Endodermal cell (in vitro differentiated cells): ENCODE measurements around the gene ILKAP. TPM values are rescaled to one million over a fixed set of nuclear protein-coding genes. Genes with fewer than 3 reads are reported as not detected.

Experiments used
- DNase-seq: peaks from one replicate; pipeline ENCODE4 v3.0.0-alpha.2; 2017
- H3K27ac ChIP-seq: 2 replicates; pipeline ENCODE4 v1.5.1; 2013; ENCODE audit warnings: mild to moderate bottlenecking, low read depth, low read length, moderate library complexity
- H3K27me3 ChIP-seq: 2 replicates; pipeline ENCODE4 v1.6.1; 2013; ENCODE audit warnings: mild to moderate bottlenecking, low read length, moderate library complexity; ENCODE audit not compliant: insufficient read depth, control insufficient read depth, poor library complexity, severe bottlenecking
- H3K36me3 ChIP-seq: 2 replicates; pipeline ENCODE4 v1.7.0; 2013; ENCODE audit warnings: mild to moderate bottlenecking, low read length, moderate library complexity; ENCODE audit not compliant: control insufficient read depth, insufficient read depth
- H3K4me1 ChIP-seq: one replicate; pipeline ENCODE4 v1.7.0; 2013; ENCODE audit warnings: low read length; ENCODE audit not compliant: control insufficient read depth, insufficient read depth
- H3K4me3 ChIP-seq: 2 replicates; pipeline ENCODE4 v1.5.1; 2013; ENCODE audit warnings: mild to moderate bottlenecking, low read length, moderate library complexity
- H3K9ac ChIP-seq: 2 replicates; pipeline ENCODE4 v1.6.1; 2013; ENCODE audit warnings: mild to moderate bottlenecking, low read length, moderate library complexity; ENCODE audit not compliant: poor library complexity, severe bottlenecking; ENCODE audit errors: extremely low read depth
- H3K9me3 ChIP-seq: 2 replicates; pipeline ENCODE4 v1.6.1; 2013; ENCODE audit warnings: mild to moderate bottlenecking, low read length, moderate library complexity; ENCODE audit not compliant: control insufficient read depth
- H3K27ac Mint-ChIP-seq: 2 replicates; pipeline ENCODE4 v1.8.0; 2020; ENCODE audit warnings: mixed read lengths
- H3K27me3 Mint-ChIP-seq: 2 replicates; pipeline ENCODE4 v1.8.0; 2021; ENCODE audit warnings: mild to moderate bottlenecking, mixed read lengths; ENCODE audit not compliant: insufficient read depth
- H3K36me3 Mint-ChIP-seq: 2 replicates; pipeline ENCODE4 v1.8.0; 2020; ENCODE audit warnings: low read depth, mixed read lengths
- H3K4me1 Mint-ChIP-seq: 2 replicates; pipeline ENCODE4 v1.8.0; 2020; ENCODE audit warnings: mixed read lengths
- H3K4me3 Mint-ChIP-seq: 2 replicates; pipeline ENCODE4 v1.8.0; 2020; ENCODE audit warnings: mild to moderate bottlenecking, moderate library complexity, mixed read lengths
- H3K9me3 Mint-ChIP-seq: 2 replicates; pipeline ENCODE4 v1.8.0; 2020; ENCODE audit warnings: mild to moderate bottlenecking, mixed read lengths
- WGBS, 2 experiments: methylation state at CpG; one replicate each; pipeline versions ENCODE4 v1.1.5 to v1.1.7; 2013; ENCODE audit warnings: missing lambda C conversion rate in 2 of 2, mixed read lengths in 1 of 2; ENCODE audit not compliant: insufficient coverage in 1 of 2, insufficient read length in 1 of 2; 5-methylcytosine and 5-hydroxymethylcytosine counted together
- total RNA-seq, 2 donors: library from RNA; stranded (reverse); fragmentation: NEBNext Ultra II Directional in 1 of 2; extraction: Animal tissue kit (Norgen Biotek cat#: 25700) in 1 of 2; gene quantifications; 2 replicates in 1 of 2; 3 replicates in 1 of 2; pipeline ENCODE4 v1.2.1, GENCODE V29; 2021
- TF ChIP-seq, protein P1 (sequence below): fragments of 200-600 bp; sonication (generic); conservative IDR thresholded peaks from 2 replicates; pipeline ENCODE4 v1.5.0; 2021; ENCODE audit warnings: antibody characterized with exemption, mild to moderate bottlenecking

Gene ILKAP
- total RNA-seq, 2 donors from 2014 or later, result 40.9 to 46.4 TPM

DNA sequence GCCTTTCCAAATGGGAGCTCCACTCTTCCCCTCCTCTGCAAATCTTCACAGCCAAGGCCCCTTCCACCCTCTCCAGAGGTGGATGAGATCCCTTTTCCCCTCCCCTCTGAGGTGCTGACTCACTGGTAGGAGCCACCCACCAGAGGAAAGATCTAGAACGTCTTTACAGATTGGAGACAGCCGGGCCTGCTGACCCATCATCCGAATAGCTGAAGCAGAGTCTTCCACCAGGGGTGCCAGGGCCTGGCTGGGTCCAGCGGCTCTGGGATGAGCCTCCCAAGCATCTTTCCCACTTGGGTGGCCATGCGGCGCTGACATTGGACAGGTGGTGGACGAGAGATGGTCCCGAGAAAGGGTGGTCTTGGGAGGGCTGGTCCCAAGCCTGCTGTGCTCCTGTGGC, 35.7 kb downstream of the ILKAP start:
- DNase-seq, result peak; percentile 38
- Mint-ChIP-seq H3K9me3 (no peaks in the 10 kb centered on the region), H3K27ac (peak overlapping the region; percentile 13), H3K36me3 (peaks cover 24% of the 10 kb centered on the region), H3K4me3 (no peak overlapping the region), H3K4me1 (no peaks in the 10 kb centered on the region), H3K27me3 (peaks cover 24% of the 10 kb centered on the region)
- TF ChIP-seq, protein P1, sequence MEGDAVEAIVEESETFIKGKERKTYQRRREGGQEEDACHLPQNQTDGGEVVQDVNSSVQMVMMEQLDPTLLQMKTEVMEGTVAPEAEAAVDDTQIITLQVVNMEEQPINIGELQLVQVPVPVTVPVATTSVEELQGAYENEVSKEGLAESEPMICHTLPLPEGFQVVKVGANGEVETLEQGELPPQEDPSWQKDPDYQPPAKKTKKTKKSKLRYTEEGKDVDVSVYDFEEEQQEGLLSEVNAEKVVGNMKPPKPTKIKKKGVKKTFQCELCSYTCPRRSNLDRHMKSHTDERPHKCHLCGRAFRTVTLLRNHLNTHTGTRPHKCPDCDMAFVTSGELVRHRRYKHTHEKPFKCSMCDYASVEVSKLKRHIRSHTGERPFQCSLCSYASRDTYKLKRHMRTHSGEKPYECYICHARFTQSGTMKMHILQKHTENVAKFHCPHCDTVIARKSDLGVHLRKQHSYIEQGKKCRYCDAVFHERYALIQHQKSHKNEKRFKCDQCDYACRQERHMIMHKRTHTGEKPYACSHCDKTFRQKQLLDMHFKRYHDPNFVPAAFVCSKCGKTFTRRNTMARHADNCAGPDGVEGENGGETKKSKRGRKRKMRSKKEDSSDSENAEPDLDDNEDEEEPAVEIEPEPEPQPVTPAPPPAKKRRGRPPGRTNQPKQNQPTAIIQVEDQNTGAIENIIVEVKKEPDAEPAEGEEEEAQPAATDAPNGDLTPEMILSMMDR, result no peak
- Histone ChIP-seq H3K27me3 (peaks cover 31% of the 10 kb centered on the region), H3K9ac (no peak overlapping the region), H3K4me1 (no peaks in the 10 kb centered on the region), H3K9me3 (no peaks in the 10 kb centered on the region), H3K4me3 (no peak overlapping the region), H3K36me3 (peaks cover 40% of the 10 kb centered on the region), H3K27ac (no peak overlapping the region)
- 90 to 92% methylated on average over 3 to 8 of the region's 8 CpGs for WGBS, 2 experiments

DNA sequence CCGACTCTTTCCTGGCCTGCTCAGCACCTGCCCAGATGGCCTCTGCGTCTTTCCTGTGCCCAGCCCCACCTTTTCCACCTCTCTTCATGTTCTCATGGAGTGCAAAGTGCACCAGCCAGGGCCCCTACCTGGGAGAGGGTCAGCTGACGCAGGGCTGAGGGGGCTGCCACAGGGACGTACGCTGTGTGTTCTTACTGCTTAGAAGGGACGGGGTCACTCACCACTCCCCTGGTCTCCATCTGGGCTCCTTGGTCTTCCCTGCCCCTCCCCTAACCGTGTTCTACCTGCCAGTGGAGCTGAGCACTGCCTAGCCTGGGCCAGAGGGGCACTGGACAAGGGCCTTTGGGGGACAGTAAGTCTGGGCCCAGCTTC, 36.2 kb downstream of the ILKAP start:
- no peak overlapping the region for H3K4me3 Mint-ChIP-seq
- H3K9me3 ChIP-seq, result no peaks in the 10 kb centered on the region
- H3K4me1 Mint-ChIP-seq, result no peaks in the 10 kb centered on the region
- DNase-seq, result peak; percentile 38
- no peak overlapping the region for H3K4me3 ChIP-seq
- 90 to 91% methylated on average over 4 to 7 of the region's 7 CpGs for WGBS, 2 experiments
- H3K27me3 Mint-ChIP-seq, result peaks cover 28% of the 10 kb centered on the region
- H3K27me3 ChIP-seq, result peaks cover 35% of the 10 kb centered on the region
- H3K9ac ChIP-seq, result no peak overlapping the region
- H3K27ac Mint-ChIP-seq, result peak overlapping the region; percentile 13
- no peaks in the 10 kb centered on the region for H3K4me1 ChIP-seq
- no peak overlapping the region for H3K27ac ChIP-seq
- no peaks in the 10 kb centered on the region for H3K9me3 Mint-ChIP-seq
- TF ChIP-seq, protein P1, result no peak
- H3K36me3 ChIP-seq, result peaks cover 37% of the 10 kb centered on the region
- peaks cover 19% of the 10 kb centered on the region for H3K36me3 Mint-ChIP-seq

DNA sequence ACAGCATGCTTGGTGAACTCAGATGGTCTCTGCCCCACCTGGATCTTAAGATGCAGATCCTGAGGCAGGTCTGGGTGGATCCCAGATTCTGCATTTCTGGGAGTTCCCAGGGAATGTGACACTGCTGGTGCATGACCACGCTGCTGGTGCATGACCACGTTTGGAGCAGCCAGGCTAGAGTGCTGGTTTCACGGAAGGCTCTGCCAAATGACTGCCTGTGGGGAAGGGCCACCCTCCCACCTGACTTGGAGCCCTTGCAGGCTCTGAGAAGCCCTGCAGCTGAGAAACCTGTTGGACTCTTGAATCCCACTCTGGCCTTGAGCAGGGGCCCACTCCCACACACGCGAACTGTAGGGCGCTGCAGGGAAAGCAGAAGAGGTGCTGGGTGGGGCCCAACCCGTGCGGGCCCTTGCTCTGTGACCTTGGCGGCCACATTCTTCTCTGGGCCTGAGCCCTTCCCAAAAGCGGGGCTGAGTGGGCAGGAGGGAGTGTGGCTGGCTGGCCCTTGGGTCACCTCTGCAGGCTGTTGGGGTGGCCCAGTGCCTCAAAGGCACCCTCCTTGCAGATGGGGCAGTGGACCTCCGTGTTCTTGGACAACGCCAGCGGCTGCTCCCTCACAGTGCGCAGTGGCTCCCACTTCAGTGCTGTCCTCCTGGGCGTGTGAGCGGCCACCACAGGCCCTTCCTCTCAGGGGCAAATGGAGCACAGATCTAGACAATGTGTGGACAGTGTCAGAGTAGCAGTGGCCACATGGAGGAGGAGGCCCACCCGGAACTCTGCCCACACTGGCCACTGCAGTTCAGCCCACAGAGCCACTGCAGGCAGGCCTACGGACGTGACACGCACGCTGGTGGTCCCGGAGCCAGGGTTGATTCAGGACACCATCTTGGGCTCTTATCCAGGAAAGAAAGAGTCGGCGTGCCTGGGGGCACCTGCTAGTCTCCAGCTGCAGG, 36.8 kb downstream of the ILKAP start:
- Histone ChIP-seq H3K4me3 (no peak overlapping the region), H3K9ac (no peak overlapping the region), H3K27me3 (peaks cover 42% of the 10 kb centered on the region), H3K36me3 (peaks cover 33% of the 10 kb centered on the region), H3K4me1 (no peaks in the 10 kb centered on the region), H3K27ac (no peak overlapping the region), H3K9me3 (no peaks in the 10 kb centered on the region)
- Mint-ChIP-seq H3K27ac (no peak overlapping the region), H3K9me3 (no peaks in the 10 kb centered on the region), H3K4me1 (no peaks in the 10 kb centered on the region), H3K36me3 (peaks cover 14% of the 10 kb centered on the region), H3K27me3 (peaks cover 35% of the 10 kb centered on the region), H3K4me3 (no peak overlapping the region)
- TF ChIP-seq, protein P1, result no peak
- peak; percentile 43 for DNase-seq
- 95% methylated on average over 20 to 24 of the region's 24 CpGs for WGBS, 2 experiments
